ENCODE data around the gene FIGNL2. TPM values are rescaled to one million over a fixed set of nuclear protein-coding genes. Genes with fewer than 3 reads are reported as not detected.

Gene FIGNL2
- total and polyA plus RNA-seq, 2 of the 4 experiments (the other 2 are of a cell fraction) = under 0.01 to 0.12 TPM

DNA sequence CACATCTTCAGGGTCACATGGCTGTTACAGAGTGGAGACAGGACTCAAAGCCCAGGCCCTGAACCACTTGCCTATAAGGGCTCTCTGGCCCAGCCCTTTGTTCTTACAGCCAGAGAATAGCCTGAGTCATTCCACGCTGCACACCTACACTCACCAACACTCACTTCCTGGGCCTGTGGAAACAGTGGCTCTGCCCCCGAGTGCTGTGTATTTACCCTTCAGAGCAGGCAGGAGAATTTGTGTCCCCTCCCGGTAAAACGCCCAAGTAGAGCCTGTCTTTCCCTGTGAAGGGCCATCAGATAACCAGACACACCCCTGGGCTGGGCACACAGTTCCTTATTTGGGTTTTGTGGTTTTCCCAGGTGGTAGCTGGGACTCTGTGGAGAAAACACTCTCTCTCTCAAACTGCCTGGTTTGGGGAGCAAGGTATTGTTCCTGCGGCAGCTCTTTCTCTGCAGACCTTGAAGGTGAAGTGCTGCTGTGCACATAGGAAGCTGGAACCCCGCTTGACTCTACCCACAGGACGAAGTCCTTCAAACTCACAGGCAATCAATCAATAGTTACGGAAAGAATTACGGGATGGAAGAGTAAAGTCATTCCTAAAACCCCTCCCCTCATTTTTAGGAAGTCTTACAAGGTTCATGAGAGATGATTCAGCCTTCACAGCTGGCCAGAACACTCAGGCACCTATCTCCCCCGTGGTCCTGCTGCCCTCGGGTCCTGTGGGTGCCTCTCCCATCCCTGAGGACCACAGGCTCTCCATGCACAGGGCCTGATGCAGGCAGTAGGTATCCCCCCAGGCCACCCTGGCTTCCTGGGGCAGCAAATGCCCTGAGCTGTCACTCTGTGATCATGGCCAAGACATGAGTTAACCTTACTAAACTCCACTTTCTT, 20.3 kb downstream of the FIGNL2 start:
- H3K9me1 ChIP-seq (ENCODE audit: insufficient read depth, low read length) = 0 out of 2 replicates have a peak, but pooled peaks cover 4% of the 10 kb centered on the region
- H3K27me3 ChIP-seq (ENCODE audit: control insufficient read depth, insufficient read depth, low read length) = peaks cover 27% of the 10 kb centered on the region

More for the DNA sequence above, 20.3 kb downstream of the FIGNL2 start:
- no peak overlapping the region for H3K9ac ChIP-seq (ENCODE audit: low read depth, low read length)
- H3K23ac ChIP-seq (ENCODE audit: low read depth, low read length) = no peak overlapping the region
- H3K4me2 ChIP-seq (ENCODE audit: low read depth, low read length) = no peak overlapping the region
- in situ Hi-C loops (cut with MboI; ENCODE audit: low sequenced_read_pairs) = no loop called here
- BruUV-seq (replicated peaks) = no TSS peak
- H3K56ac ChIP-seq (ENCODE audit: extremely low read depth, insufficient read depth, low read length) = no peak overlapping the region
- POLR2A ChIA-PET (ENCODE audit: unreplicated experiment) = no interaction called here
- peak; percentile 39; the same call in 1 of the 2 replicates for TF ChIP-seq NFE2L2 (IDR thresholded peaks at IDR 0.05; ENCODE audit: low read depth, low read length)
- no peak for TF ChIP-seq CEBPB (IDR thresholded peaks at IDR 0.05; ENCODE audit: low read depth, low read length)
- no peak for TF ChIP-seq BHLHE40 (IDR thresholded peaks at IDR 0.05; ENCODE audit: low read depth, low read length)
- no peak overlapping the region for H2AK5ac ChIP-seq (ENCODE audit: low read depth, low read length)
- H2BK15ac ChIP-seq (ENCODE audit: low read depth, low read length) = no peak overlapping the region
- no peaks in the 10 kb centered on the region for H3K36me3 ChIP-seq (ENCODE audit: control insufficient read depth, insufficient read depth, low read length)
- H3K27ac ChIP-seq (ENCODE audit: insufficient read depth, low read length) = no peak overlapping the region
- ATAC-seq (ENCODE audit: low read depth) = peak; percentile 27; the same call in 1 of the 2 replicates
- H2AK9ac ChIP-seq (replicated peaks; ENCODE audit: low read depth, low read length, poor library complexity) = no peak overlapping the region
- CTCF ChIA-PET = no interaction called here
- H4K20me1 ChIP-seq (ENCODE audit: insufficient read depth, low read length) = no peaks in the 10 kb centered on the region
- H3K4ac ChIP-seq (ENCODE audit: low read depth, low read length) = no peak overlapping the region
- peak overlapping the region; percentile 76 for H2AFZ ChIP-seq (replicated peaks; ENCODE audit: low read length, poor library complexity)
- intact Hi-C loops (cut with micrococcal nuclease) = no loop called here
- H3K9me3 ChIP-seq (ENCODE audit: control insufficient read depth, insufficient read depth, low read length) = no peaks in the 10 kb centered on the region
- dilution Hi-C loops (cut with HindIII; ENCODE audit: low sequenced_read_pairs, unreplicated experiment) = no loop called here
- peak; percentile 64 for DNase-seq
- no peak overlapping the region for H4K5ac ChIP-seq (ENCODE audit: low read depth, low read length)
- H2BK5ac ChIP-seq (ENCODE audit: low read depth, low read length, poor library complexity, severe bottlenecking) = no peak overlapping the region
- H2BK20ac ChIP-seq (ENCODE audit: low read depth, low read length) = no peak overlapping the region
- H3K4me3 ChIP-seq (ENCODE audit: insufficient read depth, low read depth, low read length) = no peak overlapping the region
- H4K91ac ChIP-seq (ENCODE audit: insufficient read depth, low read depth, low read length) = no peak overlapping the region
- 80% methylated on average over 2 of the region's 11 CpGs; no CpG with 5 or more reads in 1 of the 2 experiments for whole genome bisulfite sequencing, 2 experiments (ENCODE audit: extremely low coverage in 2 of 2, insufficient read length in 1 of 2)
- no peaks in the 10 kb centered on the region for H3K4me1 ChIP-seq (ENCODE audit: control insufficient read depth, insufficient read depth, low read length)
- H3K79me1 ChIP-seq (ENCODE audit: low read depth in 1 of 2, low read length in 2 of 2) = no peaks in the 10 kb centered on the region
- H3K18ac ChIP-seq (ENCODE audit: low read depth, low read length) = no peak overlapping the region
- H4K8ac ChIP-seq (ENCODE audit: low read depth in 2 of 2, low read length in 2 of 2) = no peak overlapping the region
- H2BK120ac ChIP-seq (ENCODE audit: low read depth, low read length) = no peak overlapping the region
- no peak overlapping the region for H3K14ac ChIP-seq (replicated peaks; ENCODE audit: low read depth, low read length)

Data from IMR-90 (cell line).